Mesenchymal stem cell (in vitro differentiated cells and primary cell): ENCODE results near the gene TRIP12. TPM values are rescaled to one million over a fixed set of nuclear protein-coding genes. Genes with fewer than 3 reads are reported as not detected.

Source experiments
- DNase-seq: peaks from one replicate; pipeline ENCODE4 v3.0.0-alpha.2; 2013
- H2AFZ ChIP-seq: one replicate; pipeline ENCODE4 v1.6.1; 2013; ENCODE audit warnings: low read depth, mild to moderate bottlenecking, control low read depth, inconsistent platforms, low read length, moderate library complexity
- H2AK5ac ChIP-seq: 2 replicates; pipeline ENCODE4 v1.6.1; 2013; ENCODE audit warnings: low read length, moderate library complexity, mild to moderate bottlenecking, inconsistent platforms; ENCODE audit not compliant: severe bottlenecking
- H2BK120ac ChIP-seq: one replicate; pipeline ENCODE4 v1.6.1; 2013; ENCODE audit warnings: low read depth, mild to moderate bottlenecking, inconsistent platforms, low read length, moderate library complexity
- H2BK12ac ChIP-seq, 2 experiments: one replicate each; pipeline ENCODE4 v1.6.1; 2013; ENCODE audit warnings: inconsistent platforms in 2 of 2, low read length in 2 of 2, mild to moderate bottlenecking in 2 of 2, moderate library complexity in 2 of 2, control low read depth in 1 of 2
- H2BK15ac ChIP-seq: one replicate; pipeline ENCODE4 v1.6.1; 2013; ENCODE audit warnings: mild to moderate bottlenecking, low read depth, inconsistent platforms; ENCODE audit not compliant: poor library complexity, severe bottlenecking
- H2BK5ac ChIP-seq: 2 replicates; pipeline ENCODE4 v1.6.1; 2013; ENCODE audit warnings: low read depth, mild to moderate bottlenecking, low read length, control low read depth, inconsistent platforms; ENCODE audit not compliant: poor library complexity, severe bottlenecking
- H3K14ac ChIP-seq, 2 experiments: one replicate each; pipeline ENCODE4 v1.6.1; 2013; ENCODE audit warnings: inconsistent platforms in 2 of 2, low read length in 2 of 2, control low read depth in 1 of 2, mild to moderate bottlenecking in 1 of 2, moderate library complexity in 1 of 2
- H3K18ac ChIP-seq, 2 experiments: one replicate each; pipeline ENCODE4 v1.6.1; 2013; ENCODE audit warnings: inconsistent platforms in 2 of 2, low read length in 2 of 2, control low read depth in 1 of 2, low read depth in 1 of 2, mild to moderate bottlenecking in 1 of 2
- H3K23ac ChIP-seq, 2 experiments: one replicate each; pipeline ENCODE4 v1.6.1; 2013; ENCODE audit warnings: inconsistent platforms in 2 of 2, low read length in 2 of 2, mild to moderate bottlenecking in 2 of 2, moderate library complexity in 2 of 2, control low read depth in 1 of 2
- H3K27ac ChIP-seq: 2 replicates; pipeline ENCODE4 v1.5.1; 2013; ENCODE audit warnings: mild to moderate bottlenecking, moderate library complexity, low read length, control low read depth, inconsistent platforms; ENCODE audit not compliant: poor library complexity, severe bottlenecking
- H3K27me3 ChIP-seq, 2 experiments: 2 replicates each; pipeline versions ENCODE4 v1.6.1 to v1.7.0; 2013; ENCODE audit warnings: low read length in 2 of 2, mild to moderate bottlenecking in 2 of 2, moderate library complexity in 2 of 2, control low read depth in 1 of 2, inconsistent platforms in 1 of 2; ENCODE audit not compliant: control insufficient read depth in 1 of 2, insufficient read depth in 1 of 2
- H3K36me3 ChIP-seq, 2 experiments: 2 replicates each; pipeline versions ENCODE4 v1.6.1 to v1.7.0; 2013; ENCODE audit warnings: low read length in 2 of 2, control low read depth in 1 of 2, inconsistent platforms in 1 of 2, low read depth in 1 of 2, mild to moderate bottlenecking in 1 of 2; ENCODE audit not compliant: insufficient read depth in 2 of 2, control insufficient read depth in 1 of 2
- H3K4ac ChIP-seq, 2 experiments: one replicate each; pipeline ENCODE4 v1.6.1; 2013; ENCODE audit warnings: inconsistent platforms in 2 of 2, low read length in 2 of 2, mild to moderate bottlenecking in 2 of 2, moderate library complexity in 2 of 2, control low read depth in 1 of 2, low read depth in 1 of 2
- H3K4me1 ChIP-seq: 2 replicates; pipeline ENCODE4 v1.6.1; 2013; ENCODE audit warnings: low read depth, low read length, control low read depth; ENCODE audit not compliant: control insufficient read depth, insufficient read depth
- H3K4me2 ChIP-seq: 2 replicates; pipeline ENCODE4 v1.6.1; 2013; ENCODE audit warnings: low read length, mild to moderate bottlenecking, inconsistent platforms; ENCODE audit not compliant: poor library complexity, severe bottlenecking
- H3K4me3 ChIP-seq, 2 experiments: 2 replicates each; pipeline versions ENCODE4 v1.5.1 to v1.7.0; 2013; ENCODE audit warnings: low read length in 2 of 2, mild to moderate bottlenecking in 2 of 2, control low read depth in 1 of 2, low read depth in 1 of 2; ENCODE audit not compliant: insufficient read depth in 1 of 2
- H3K79me1 ChIP-seq: replicated peaks from 2 replicates; pipeline ENCODE4 v1.6.1; 2013; ENCODE audit warnings: mild to moderate bottlenecking, control low read depth, low read length, inconsistent platforms; ENCODE audit not compliant: poor library complexity, severe bottlenecking
- H3K9ac ChIP-seq: 2 replicates; pipeline ENCODE4 v1.7.0; 2013; ENCODE audit warnings: mild to moderate bottlenecking, low read length, moderate library complexity
- H3K9me3 ChIP-seq: 2 replicates; pipeline ENCODE4 v1.7.0; 2013; ENCODE audit warnings: mild to moderate bottlenecking, low read length; ENCODE audit not compliant: control insufficient read depth
- H4K8ac ChIP-seq: one replicate; pipeline ENCODE4 v1.6.1; 2013; ENCODE audit warnings: inconsistent platforms, mild to moderate bottlenecking, low read length, moderate library complexity
- H4K91ac ChIP-seq: one replicate; pipeline ENCODE4 v1.6.1; 2013; ENCODE audit warnings: mild to moderate bottlenecking, low read length, inconsistent platforms
- WGBS: methylation state at CpG from one replicate; pipeline ENCODE4 v1.1.7; 2013; ENCODE audit warnings: mixed read lengths; 5-methylcytosine and 5-hydroxymethylcytosine counted together
- polyA plus RNA-seq, 2 experiments: library from polyadenylated mRNA; stranded (reverse); fragments of 200-250 nt; gene quantifications; one replicate each; pipeline ENCODE4 v1.2.3, GENCODE V29; 2013

TRIP12 gene
- polyA plus RNA-seq (2013, experiment 1 of 2) = 111 TPM
- polyA plus RNA-seq (2013, experiment 2 of 2) = 107 TPM

GRCh38 chr2:229921892-229922448 lies at the start of gene TRIP12:
TRIP12 (minus strand) TSS chr2:229922009; CDS start chr2:229880079, 41,930 bp downstream.
- H3K9me3 ChIP-seq = no peaks in the 10 kb centered on the region
- H3K4ac ChIP-seq = peak within 1 kb of the TSS; percentile 91 to 97
- peak within 1 kb of the TSS; percentile 96 for H2AFZ ChIP-seq
- H2BK5ac ChIP-seq = peak within 1 kb of the TSS; percentile 96
- peak within 1 kb of the TSS; percentile 99 for H2BK120ac ChIP-seq
- peak within 1 kb of the TSS; percentile 89 for H2BK15ac ChIP-seq
- peak within 1 kb of the TSS; percentile 93 to 97 for H3K4me3 ChIP-seq
- H4K8ac ChIP-seq = peak within 1 kb of the TSS; percentile 94
- H4K91ac ChIP-seq = peak within 1 kb of the TSS; percentile 85
- H3K9ac ChIP-seq = peak within 1 kb of the TSS; percentile 97
- H3K27me3 ChIP-seq = no peaks in the 10 kb centered on the region
- peak within 1 kb of the TSS; percentile 89 for H3K4me2 ChIP-seq
- H3K14ac ChIP-seq = peak within 1 kb of the TSS in 1 of 2 experiments; percentile 53
- under 1% methylated on average over 47 of the region's 49 CpGs for WGBS
- H3K79me1 ChIP-seq = peaks cover 4% of the 10 kb centered on the region
- peak within 1 kb of the TSS; percentile 99 for H3K27ac ChIP-seq
- peaks cover 5 to 15% of the 10 kb centered on the region in 2 experiments for H3K36me3 ChIP-seq
- no peak within 1 kb of the TSS for H2AK5ac ChIP-seq
- DNase-seq = peak; percentile 99
- H3K4me1 ChIP-seq = peaks cover 3% of the 10 kb centered on the region
- H3K23ac ChIP-seq = peak within 1 kb of the TSS in 1 of 2 experiments; percentile 14
- H3K18ac ChIP-seq = peak within 1 kb of the TSS; percentile 95 to 98
- H2BK12ac ChIP-seq = no peak within 1 kb of the TSS

- Histone ChIP-seq H4K8ac (no peak overlapping the region), H3K4me2 (no peak overlapping the region), H2BK120ac (no peak overlapping the region), H3K36me3 (no peaks in the 10 kb centered on the region), H3K27ac (no peak overlapping the region), H2BK12ac (no peak overlapping the region), H3K79me1 (peaks cover 3% of the 10 kb centered on the region), H3K4me3 (no peak overlapping the region), H2BK5ac (no peak overlapping the region), H4K91ac (no peak overlapping the region), H3K4me1 (no peaks in the 10 kb centered on the region), H3K9ac (no peak overlapping the region), H3K18ac (no peak overlapping the region), H3K14ac (no peak overlapping the region), H2AK5ac (no peak overlapping the region), H2BK15ac (no peak overlapping the region), H3K4ac (no peak overlapping the region), H3K23ac (no peak overlapping the region), H2AFZ (no peak overlapping the region), H3K27me3 (no peaks in the 10 kb centered on the region), H3K9me3 (no peaks in the 10 kb centered on the region)
- WGBS = 100% methylated on average over 3 of the region's 3 CpGs
- DNase-seq = no peak
Observed at GRCh38 chr2:229971298-229971790, 49.5 kb upstream of the TRIP12 start.

- no peaks in the 10 kb centered on the region for H3K9me3 ChIP-seq
Observed at GRCh38 chr2:229970406-229970805, 48.6 kb upstream of the TRIP12 start.

GRCh38 chr2:229969921-229970320 lies 48.1 kb upstream of the TRIP12 start:
- no peak overlapping the region for H3K4ac ChIP-seq
- no peaks in the 10 kb centered on the region for H3K36me3 ChIP-seq
- WGBS = 100% methylated on average over 1 of the region's 3 CpGs
- no peak overlapping the region for H3K27ac ChIP-seq
- H2AK5ac ChIP-seq = no peak overlapping the region
- no peak overlapping the region for H3K9ac ChIP-seq
- no peak overlapping the region for H3K4me2 ChIP-seq
- H2AFZ ChIP-seq = no peak overlapping the region
- H3K9me3 ChIP-seq = no peaks in the 10 kb centered on the region
- H3K4me3 ChIP-seq = no peak overlapping the region
- no peak overlapping the region for H3K18ac ChIP-seq
- no peak overlapping the region for H4K8ac ChIP-seq
- H2BK5ac ChIP-seq = no peak overlapping the region
- no peak overlapping the region for H4K91ac ChIP-seq
- H3K79me1 ChIP-seq = peaks cover 3% of the 10 kb centered on the region
- no peak overlapping the region for H3K23ac ChIP-seq
- no peak overlapping the region for H2BK120ac ChIP-seq
- no peak overlapping the region for H2BK15ac ChIP-seq
- H3K27me3 ChIP-seq = no peaks in the 10 kb centered on the region
- no peak overlapping the region for H2BK12ac ChIP-seq
- no peaks in the 10 kb centered on the region for H3K4me1 ChIP-seq
- no peak overlapping the region for H3K14ac ChIP-seq
- no peak for DNase-seq

More at GRCh38 chr2:229970406-229970805, 48.6 kb upstream of the TRIP12 start:
- Histone ChIP-seq H3K27me3 (no peaks in the 10 kb centered on the region), H4K91ac (no peak overlapping the region), H3K4me1 (no peaks in the 10 kb centered on the region), H2BK12ac (no peak overlapping the region), H3K4me2 (no peak overlapping the region), H3K9ac (no peak overlapping the region), H2BK5ac (no peak overlapping the region), H2AK5ac (no peak overlapping the region), H2BK15ac (no peak overlapping the region), H4K8ac (no peak overlapping the region), H3K79me1 (peaks cover 3% of the 10 kb centered on the region), H3K27ac (no peak overlapping the region), H3K4me3 (no peak overlapping the region), H3K23ac (no peak overlapping the region), H3K14ac (no peak overlapping the region), H3K18ac (no peak overlapping the region), H3K4ac (no peak overlapping the region), H2AFZ (no peak overlapping the region), H3K36me3 (no peaks in the 10 kb centered on the region), H2BK120ac (no peak overlapping the region)
- 0% methylated on average over 1 of the region's 3 CpGs for WGBS
- DNase-seq = no peak
